Progenitor cell of endocrine pancreas (in vitro differentiated cells): Measurements from ENCODE around the gene SAYSD1. TPM values are rescaled to one million over a fixed set of nuclear protein-coding genes. Genes with fewer than 3 reads are reported as not detected.

ENCODE experiments used
- DNase-seq: peaks from one replicate; pipeline ENCODE4 v3.0.0; 2021; ENCODE audit warnings: low spot score; ENCODE audit not compliant: unreplicated experiment
- H3K27ac Mint-ChIP-seq: 2 replicates; pipeline ENCODE4 v1.8.0; 2021; ENCODE audit warnings: mild to moderate bottlenecking, moderate library complexity, mixed read lengths
- H3K27me3 Mint-ChIP-seq: 2 replicates; pipeline ENCODE4 v1.8.0; 2021; ENCODE audit warnings: mixed read lengths
- H3K36me3 Mint-ChIP-seq: 2 replicates; pipeline ENCODE4 v1.8.0; 2022; ENCODE audit warnings: mixed read lengths; ENCODE audit not compliant: insufficient read depth
- H3K4me1 Mint-ChIP-seq: 2 replicates; pipeline ENCODE4 v1.8.0; 2021; ENCODE audit warnings: low read depth, mixed read lengths
- H3K4me3 Mint-ChIP-seq: 2 replicates; pipeline ENCODE4 v1.8.0; 2021; ENCODE audit warnings: low read depth, mild to moderate bottlenecking, moderate library complexity, mixed read lengths
- H3K9me3 Mint-ChIP-seq: 2 replicates; pipeline ENCODE4 v1.8.0; 2021; ENCODE audit warnings: low read depth, mixed read lengths
- total RNA-seq: library from RNA; stranded (reverse); gene quantifications from 2 replicates; pipeline ENCODE4 v1.2.1, GENCODE V29; 2021
- TF ChIP-seq, protein P1 (sequence below): fragments of 200-600 bp; sonication (generic); IDR thresholded peaks from one replicate; pipeline ENCODE4 v1.5.0; 2021; ENCODE audit warnings: antibody characterized with exemption, mild to moderate bottlenecking; ENCODE audit not compliant: unreplicated experiment

Gene SAYSD1
- total RNA-seq, 1 donor from 2014 or later = 17.4 TPM

DNA sequence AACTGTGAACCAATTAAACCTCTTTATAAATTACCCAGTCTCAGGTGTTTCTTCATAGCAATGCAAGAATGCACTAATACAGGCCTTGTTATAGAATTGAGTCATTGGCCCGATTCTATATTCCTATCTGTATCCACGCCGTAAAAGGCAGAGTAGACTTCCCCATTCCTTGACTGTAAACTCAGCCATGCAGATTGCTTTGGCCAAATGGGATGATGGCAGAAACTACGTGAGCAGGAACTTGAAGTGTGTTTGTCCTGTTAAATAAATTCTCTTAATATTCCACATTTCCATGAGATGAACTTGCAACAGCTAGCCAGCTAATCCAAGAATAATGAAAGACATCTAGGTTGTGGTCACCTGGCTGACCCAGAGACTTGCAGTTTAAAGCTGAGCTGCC is 3.9 kb upstream of the SAYSD1 start:
- TF ChIP-seq, protein P1, sequence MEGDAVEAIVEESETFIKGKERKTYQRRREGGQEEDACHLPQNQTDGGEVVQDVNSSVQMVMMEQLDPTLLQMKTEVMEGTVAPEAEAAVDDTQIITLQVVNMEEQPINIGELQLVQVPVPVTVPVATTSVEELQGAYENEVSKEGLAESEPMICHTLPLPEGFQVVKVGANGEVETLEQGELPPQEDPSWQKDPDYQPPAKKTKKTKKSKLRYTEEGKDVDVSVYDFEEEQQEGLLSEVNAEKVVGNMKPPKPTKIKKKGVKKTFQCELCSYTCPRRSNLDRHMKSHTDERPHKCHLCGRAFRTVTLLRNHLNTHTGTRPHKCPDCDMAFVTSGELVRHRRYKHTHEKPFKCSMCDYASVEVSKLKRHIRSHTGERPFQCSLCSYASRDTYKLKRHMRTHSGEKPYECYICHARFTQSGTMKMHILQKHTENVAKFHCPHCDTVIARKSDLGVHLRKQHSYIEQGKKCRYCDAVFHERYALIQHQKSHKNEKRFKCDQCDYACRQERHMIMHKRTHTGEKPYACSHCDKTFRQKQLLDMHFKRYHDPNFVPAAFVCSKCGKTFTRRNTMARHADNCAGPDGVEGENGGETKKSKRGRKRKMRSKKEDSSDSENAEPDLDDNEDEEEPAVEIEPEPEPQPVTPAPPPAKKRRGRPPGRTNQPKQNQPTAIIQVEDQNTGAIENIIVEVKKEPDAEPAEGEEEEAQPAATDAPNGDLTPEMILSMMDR = no peak
- H3K36me3 Mint-ChIP-seq = no peaks in the 10 kb centered on the region
- H3K27me3 Mint-ChIP-seq = peaks cover 48% of the 10 kb centered on the region
- DNase-seq = no peak
- H3K9me3 Mint-ChIP-seq = no peaks in the 10 kb centered on the region
- peaks cover 4% of the 10 kb centered on the region for H3K4me1 Mint-ChIP-seq
- H3K27ac Mint-ChIP-seq = no peak overlapping the region
- H3K4me3 Mint-ChIP-seq = no peak overlapping the region

DNA sequence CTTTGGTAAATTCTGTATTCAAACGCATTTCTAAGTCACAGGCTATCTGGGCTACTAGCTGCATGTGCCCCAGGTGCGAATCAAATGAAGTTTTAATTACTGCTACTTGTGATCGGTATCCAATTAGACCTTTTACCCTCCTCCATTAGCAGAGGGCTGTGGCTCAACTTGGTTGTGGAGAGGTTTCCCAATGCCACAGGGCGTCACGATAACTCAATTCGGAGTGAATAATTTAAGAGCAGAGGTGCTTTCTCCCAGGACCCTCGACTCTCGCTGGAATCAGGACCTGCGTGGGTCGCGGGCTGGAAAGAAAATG is 640 bp downstream of the SAYSD1 start:
- H3K36me3 Mint-ChIP-seq = peaks cover 6% of the 10 kb centered on the region
- peak overlapping the region; percentile 95 for H3K27ac Mint-ChIP-seq
- no peaks in the 10 kb centered on the region for H3K9me3 Mint-ChIP-seq
- H3K4me1 Mint-ChIP-seq = peaks cover 7% of the 10 kb centered on the region
- TF ChIP-seq, protein P1 = no peak
- H3K27me3 Mint-ChIP-seq = peaks cover 27% of the 10 kb centered on the region
- no peak for DNase-seq
- peak overlapping the region; percentile 90 for H3K4me3 Mint-ChIP-seq

DNA sequence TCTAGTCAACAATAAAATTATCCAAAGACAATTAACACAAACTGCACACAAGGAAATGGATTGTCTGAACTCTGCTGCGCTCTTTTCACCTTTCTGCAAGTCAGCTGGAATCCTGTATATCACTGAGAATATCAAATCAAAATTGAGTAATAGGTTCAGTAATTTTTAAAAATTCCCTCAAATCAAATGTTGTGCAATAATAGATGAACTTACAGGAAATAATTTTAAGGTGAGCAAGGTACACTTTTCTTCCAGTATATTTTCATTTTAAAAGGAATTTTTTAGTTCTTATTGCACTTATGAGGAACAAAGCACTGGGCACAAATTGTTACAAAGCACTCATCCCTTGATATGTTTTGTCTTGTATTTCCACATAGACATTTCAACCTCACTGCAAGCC is 1.2 kb downstream of the SAYSD1 start:
- TF ChIP-seq, protein P1 = no peak
- Mint-ChIP-seq H3K9me3 (no peaks in the 10 kb centered on the region), H3K27ac (no peak overlapping the region), H3K27me3 (peaks cover 24% of the 10 kb centered on the region), H3K4me3 (peak overlapping the region; percentile 90), H3K4me1 (peaks cover 8% of the 10 kb centered on the region), H3K36me3 (peaks cover 9% of the 10 kb centered on the region)
- no peak for DNase-seq

DNA sequence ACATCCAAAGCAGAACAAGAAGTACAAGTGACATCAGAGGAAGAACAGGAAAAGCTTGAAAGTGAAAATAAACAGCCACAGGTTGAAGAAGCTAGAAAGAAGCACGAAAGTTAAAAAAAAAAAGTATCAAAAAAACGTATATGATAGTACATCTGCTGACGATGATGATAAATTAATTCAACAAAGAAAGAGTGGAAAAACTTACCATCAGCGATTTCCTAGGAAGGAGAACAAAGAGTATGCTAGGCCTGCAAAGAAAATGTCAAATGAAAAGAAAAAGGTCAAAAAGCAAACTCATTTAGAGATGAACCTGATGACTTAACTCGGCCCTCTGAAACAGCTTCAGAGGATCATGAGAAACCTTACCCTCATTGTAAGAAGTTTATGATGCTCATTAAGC is 3.7 kb downstream of the SAYSD1 start:
- peaks cover 12% of the 10 kb centered on the region for H3K36me3 Mint-ChIP-seq
- H3K27ac Mint-ChIP-seq = no peak overlapping the region
- no peak overlapping the region for H3K4me3 Mint-ChIP-seq
- TF ChIP-seq, protein P1 = no peak
- no peak for DNase-seq
- H3K27me3 Mint-ChIP-seq = peaks cover 6% of the 10 kb centered on the region
- H3K4me1 Mint-ChIP-seq = peaks cover 14% of the 10 kb centered on the region
- H3K9me3 Mint-ChIP-seq = no peaks in the 10 kb centered on the region

DNA sequence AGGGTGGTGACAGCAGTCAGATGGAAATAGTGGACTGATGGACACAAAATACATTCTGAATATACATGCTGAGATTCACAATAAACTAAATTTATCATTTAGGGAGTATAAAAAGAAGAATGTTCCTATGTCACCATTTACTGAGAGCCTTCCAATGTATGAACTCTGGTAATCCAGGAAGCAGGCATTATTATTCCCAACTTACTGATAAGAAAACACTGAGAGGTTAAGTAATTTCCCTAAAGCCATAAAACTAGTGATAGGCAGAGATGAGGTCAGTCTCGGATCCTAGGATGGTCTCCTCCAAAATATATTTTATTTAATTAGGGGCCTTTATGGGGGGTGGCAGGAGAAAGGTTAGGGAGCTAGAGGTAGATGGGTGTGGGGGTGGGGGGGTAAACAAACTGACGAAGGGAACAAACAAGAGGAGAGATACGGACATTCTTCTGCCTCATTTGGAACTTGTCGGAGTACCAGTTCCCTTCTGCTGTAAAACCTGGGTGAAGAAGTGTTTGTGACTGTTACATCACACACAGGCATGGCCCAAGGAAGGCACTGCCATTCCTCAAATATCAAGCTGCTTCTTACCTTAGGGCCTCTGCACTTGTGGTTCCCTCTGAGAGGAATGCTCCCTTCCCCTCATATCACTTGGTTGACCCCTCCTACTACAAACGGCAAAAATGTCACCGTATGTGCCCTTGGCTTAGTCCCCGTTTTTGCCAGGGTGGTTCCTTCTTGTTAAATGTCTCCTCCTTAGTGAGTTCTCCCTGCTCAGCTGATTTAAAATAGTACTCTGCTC is 6.7 kb downstream of the SAYSD1 start:
- Mint-ChIP-seq H3K4me1 (peaks cover 7% of the 10 kb centered on the region), H3K4me3 (no peak overlapping the region), H3K27ac (no peak overlapping the region), H3K9me3 (no peaks in the 10 kb centered on the region), H3K36me3 (peaks cover 18% of the 10 kb centered on the region), H3K27me3 (peaks cover 2% of the 10 kb centered on the region)
- no peak for DNase-seq
- TF ChIP-seq, protein P1 = no peak
